GM23338 (cell line): Measurements from ENCODE around the gene IL20. TPM values are rescaled to one million over a fixed set of nuclear protein-coding genes. Genes with fewer than 3 reads are reported as not detected.

Experiments
- ATAC-seq: fragments of 200-7000 bp; cut with Tn5 transposase; 3 replicates; pipeline ENCODE4 v1.9.1; 2020
- DNase-seq: peaks from one replicate; pipeline ENCODE4 v3.0.0-alpha.2; 2015; ENCODE audit warnings: low spot score
- H2AFZ ChIP-seq: fragments of 200-600 bp; sonication (generic); 2 replicates; pipeline ENCODE4 v1.8.0; 2016; ENCODE audit warnings: antibody characterized with exemption, mild to moderate bottlenecking, moderate library complexity
- H3F3A ChIP-seq: fragments of 200-600 bp; sonication (generic); replicated peaks from 2 replicates; pipeline ENCODE4 v1.8.0; 2017; ENCODE audit warnings: antibody characterized with exemption, mixed run types, low read depth
- H3K27ac ChIP-seq: fragments of 200-600 bp; sonication (generic); 2 replicates; pipeline ENCODE4 v1.6.1; 2016; ENCODE audit warnings: low read depth
- H3K27me3 ChIP-seq: fragments of 200-600 bp; sonication (generic); 2 replicates; pipeline ENCODE4 v1.8.0; 2016; ENCODE audit warnings: mild to moderate bottlenecking, mixed run types, moderate library complexity; ENCODE audit not compliant: insufficient read depth
- H3K36me3 ChIP-seq: fragments of 200-600 bp; sonication (generic); 2 replicates; pipeline ENCODE4 v1.8.0; 2016; ENCODE audit warnings: mild to moderate bottlenecking; ENCODE audit not compliant: insufficient read depth
- H3K4me1 ChIP-seq: fragments of 200-600 bp; sonication (generic); 2 replicates; pipeline ENCODE4 v1.8.0; 2016; ENCODE audit warnings: mild to moderate bottlenecking, moderate library complexity; ENCODE audit not compliant: insufficient read depth
- H3K4me2 ChIP-seq: fragments of 200-600 bp; sonication (generic); 2 replicates; pipeline ENCODE4 v1.7.1; 2017; ENCODE audit warnings: mixed run types
- H3K4me3 ChIP-seq: fragments of 200-600 bp; sonication (generic); 2 replicates; pipeline ENCODE4 v1.6.1; 2016; ENCODE audit warnings: mixed run types
- H3K79me2 ChIP-seq: fragments of 200-600 bp; sonication (generic); replicated peaks from 2 replicates; pipeline ENCODE4 v1.8.0; 2017; ENCODE audit warnings: mild to moderate bottlenecking; ENCODE audit not compliant: insufficient read depth
- H3K9me2 ChIP-seq: fragments of 200-600 bp; sonication (generic); 2 replicates; pipeline ENCODE4 v1.8.0; 2017; ENCODE audit not compliant: insufficient read depth
- H4K20me1 ChIP-seq: fragments of 200-600 bp; sonication (generic); replicated peaks from 2 replicates; pipeline ENCODE4 v1.8.0; 2017; ENCODE audit warnings: mild to moderate bottlenecking; ENCODE audit not compliant: insufficient read depth
- H3K27ac Mint-ChIP-seq: 2 replicates; pipeline ENCODE4 v1.8.0; 2020; ENCODE audit warnings: inconsistent platforms, mild to moderate bottlenecking, moderate library complexity, mixed read lengths
- H3K27me3 Mint-ChIP-seq: 3 replicates; pipeline ENCODE4 v1.8.0; 2022; ENCODE audit warnings: low read depth, mild to moderate bottlenecking, moderate library complexity, mixed read lengths, inconsistent platforms; ENCODE audit not compliant: insufficient read depth, poor library complexity
- H3K36me3 Mint-ChIP-seq: 3 replicates; pipeline ENCODE4 v1.8.0; 2021; ENCODE audit warnings: low read depth, mild to moderate bottlenecking, inconsistent platforms, moderate library complexity, mixed read lengths
- H3K4me1 Mint-ChIP-seq: 3 replicates; pipeline ENCODE4 v1.8.0; 2020; ENCODE audit warnings: mild to moderate bottlenecking, inconsistent platforms, mixed read lengths
- H3K4me3 Mint-ChIP-seq: 3 replicates; pipeline ENCODE4 v1.8.0; 2021; ENCODE audit warnings: moderate library complexity, mild to moderate bottlenecking, inconsistent platforms, mixed read lengths
- H3K9me3 Mint-ChIP-seq: 3 replicates; pipeline ENCODE4 v1.8.0; 2020; ENCODE audit warnings: moderate library complexity, mild to moderate bottlenecking, inconsistent platforms, mixed read lengths
- CREB1 ChIP-seq: fragments of 250-450 bp; sonication (Bioruptor Pico); IDR thresholded peaks from 2 replicates; pipeline ENCODE4 v1.5.0; 2020; ENCODE audit warnings: low read depth, mild to moderate bottlenecking, moderate library complexity
- CTCF ChIP-seq, 2 experiments: fragments of 200-600 bp in 1 of 2; sonication (generic) in 1 of 2; conservative IDR thresholded peaks; 2 replicates each; pipeline versions ENCODE4 v1.5.1 to v1.6.1; 2016 to 2017; ENCODE audit warnings: antibody characterized with exemption in 2 of 2, low read depth in 2 of 2, mild to moderate bottlenecking in 2 of 2, moderate library complexity in 1 of 2
- EZH2 ChIP-seq: fragments of 200-600 bp; sonication (generic); IDR thresholded peaks from one replicate; pipeline ENCODE4 v1.8.0; 2017; ENCODE audit warnings: antibody characterized with exemption, mild to moderate bottlenecking, low read depth; ENCODE audit not compliant: unreplicated experiment
- EZH2phosphoT487 ChIP-seq: fragments of 200-600 bp; sonication (generic); IDR thresholded peaks from one replicate; pipeline ENCODE4 v1.8.1; 2018; ENCODE audit warnings: antibody characterized with exemption; ENCODE audit not compliant: unreplicated experiment
- JUNB ChIP-seq: IDR thresholded peaks from one replicate; pipeline ENCODE4 v1.6.1; 2016; ENCODE audit warnings: antibody characterized with exemption; ENCODE audit not compliant: unreplicated experiment
- ZNF462 ChIP-seq: fragments of 250-450 bp; sonication (Bioruptor Pico); IDR thresholded peaks from 2 replicates; pipeline ENCODE4 v1.5.0; 2020; ENCODE audit warnings: mild to moderate bottlenecking, moderate library complexity
- polyA plus RNA-seq: library from polyadenylated mRNA; unstranded; fragments of >200 nt; fragmentation: Nextera tagmentation; extraction: Ambion mirVana; gene quantifications from 2 replicates; pipeline ENCODE4 v1.2.1, GENCODE V29; 2016
- total RNA-seq: library from RNA; depleted of rRNA; stranded (reverse); fragments of >200 nt; shearing (Covaris generic); gene quantifications from 2 replicates; pipeline ENCODE4 v1.2.3, GENCODE V29; 2014

IL20 gene
- total and polyA plus RNA-seq, 2 experiments from 2014 or later, result not detected

- Histone ChIP-seq H3K4me2 (no peak overlapping the region), H3K4me1 (no peaks in the 10 kb centered on the region; the same call in 1 of the 2 replicates), H2AFZ (no peak overlapping the region)
These were observed 31.2 kb upstream of the IL20 start for GRCh38 chr1:206834217-206834616.

More at GRCh38 chr1:206834217-206834616, 31.2 kb upstream of the IL20 start:
- H3K4me3 ChIP-seq, result no peak overlapping the region
- H3K36me3 Mint-ChIP-seq, result no peaks in the 10 kb centered on the region
- H3F3A ChIP-seq, result no peaks in the 10 kb centered on the region
- no peak overlapping the region for H3K4me3 Mint-ChIP-seq
- DNase-seq (no peak), ATAC-seq (peak; percentile 65)
- H3K36me3 ChIP-seq, result no peaks in the 10 kb centered on the region
- no peaks in the 10 kb centered on the region for H4K20me1 ChIP-seq
- no peaks in the 10 kb centered on the region for H3K9me3 Mint-ChIP-seq
- no peak for TF ChIP-seq EZH2phosphoT487
- no peak for TF ChIP-seq CREB1 (CRISPR knock-in tag)
- TF ChIP-seq EZH2, result no peak
- no peak for TF ChIP-seq CTCF (conservative IDR thresholded peaks at IDR 0.05; ENCODE audit: low read depth in 2 of 2)
- no peak for TF ChIP-seq JUNB
- no peak for TF ChIP-seq ZNF462 (CRISPR knock-in tag)
- peaks cover 2% of the 10 kb centered on the region; the same call in 1 of the 3 replicates for H3K4me1 Mint-ChIP-seq
- H3K27ac Mint-ChIP-seq, result no peak overlapping the region
- H3K27ac ChIP-seq, result no peak overlapping the region
- no peaks in the 10 kb centered on the region for H3K9me2 ChIP-seq
- no peaks in the 10 kb centered on the region for H3K27me3 ChIP-seq
- peaks cover 1% of the 10 kb centered on the region for H3K27me3 Mint-ChIP-seq
- no peaks in the 10 kb centered on the region for H3K79me2 ChIP-seq
